HepG2 (cell line): ENCODE data around the gene UQCR11. TPM values are rescaled to one million over a fixed set of nuclear protein-coding genes. Genes with fewer than 3 reads are reported as not detected.

Source experiments
- AGO2 ChIP-seq: fragments of 200-400 bp; formaldehyde crosslinking; optimal IDR thresholded peaks from 2 replicates; pipeline ENCODE3; 2017; ENCODE audit warnings: mild to moderate bottlenecking, low read depth, low read length, moderate library complexity
- ASH2L ChIP-seq: fragments of 300-600, 200-600 bp; sonication (generic); IDR thresholded peaks from 2 replicates; pipeline ENCODE4 v1.7.0; 2017; ENCODE audit warnings: low read depth, mild to moderate bottlenecking, moderate library complexity, mixed read lengths, low read length; ENCODE audit not compliant: insufficient read length
- CC2D1A ChIP-seq: sonication (generic); formaldehyde crosslinking; IDR thresholded peaks from 2 replicates; pipeline ENCODE4 v1.8.1; 2023; ENCODE audit warnings: mild to moderate bottlenecking, missing genetic modification reagents
- CHD4 ChIP-seq: fragments of 200-600 bp; sonication (generic); IDR thresholded peaks from 2 replicates; pipeline ENCODE4 v1.7.0; 2017; ENCODE audit warnings: mild to moderate bottlenecking, low read length, borderline replicate concordance
- EEA1 ChIP-seq: sonication (generic); formaldehyde crosslinking; IDR thresholded peaks from 2 replicates; pipeline ENCODE4 v1.5.1; 2020; ENCODE audit warnings: mild to moderate bottlenecking, missing genetic modification reagents, borderline replicate concordance
- HIVEP1 ChIP-seq: sonication (generic); formaldehyde crosslinking; IDR thresholded peaks from 2 replicates; pipeline ENCODE4 v1.4.0; 2020; ENCODE audit warnings: mild to moderate bottlenecking, missing genetic modification reagents
- HMG20B ChIP-seq: conservative IDR thresholded peaks from 2 replicates; pipeline ENCODE4 v1.6.1; 2016; ENCODE audit warnings: missing genetic modification reagents, missing compliant biosample characterization
- HNRNPLL ChIP-seq: fragments of 200-400 bp; formaldehyde crosslinking; IDR thresholded peaks from 2 replicates; pipeline ENCODE4 v1.6.1; 2017; ENCODE audit warnings: mild to moderate bottlenecking, low read depth, low read length; ENCODE audit not compliant: poor library complexity, severe bottlenecking
- HOXA3 ChIP-seq: sonication (generic); formaldehyde crosslinking; IDR thresholded peaks from 2 replicates; pipeline ENCODE4 v1.5.0; 2020; ENCODE audit warnings: missing genetic modification reagents
- KDM4B ChIP-seq: sonication (generic); formaldehyde crosslinking; IDR thresholded peaks from 2 replicates; pipeline ENCODE4 v1.4.0; 2020; ENCODE audit warnings: missing genetic modification reagents
- KLF9 ChIP-seq: IDR thresholded peaks from 2 replicates; pipeline ENCODE4 v1.6.1; 2016; ENCODE audit warnings: low read depth
- MXD4 ChIP-seq: IDR thresholded peaks from 2 replicates; pipeline ENCODE4 v1.6.1; 2016; ENCODE audit warnings: mild to moderate bottlenecking, missing biosample characterization, missing genetic modification reagents
- NFRKB ChIP-seq: fragments of 450-650 bp; IDR thresholded peaks from 2 replicates; pipeline ENCODE4 v1.6.1; 2017
- NKX3-1 ChIP-seq: sonication (generic); formaldehyde crosslinking; IDR thresholded peaks from 2 replicates; pipeline ENCODE4 v1.5.0; 2020; ENCODE audit warnings: missing genetic modification reagents
- NR2F2 ChIP-seq: IDR thresholded peaks from 2 replicates; pipeline ENCODE4 v1.6.1; 2012; ENCODE audit warnings: low read depth, inconsistent platforms, borderline replicate concordance
- NRL ChIP-seq: sonication (generic); formaldehyde crosslinking; IDR thresholded peaks from 2 replicates; pipeline ENCODE4 v1.5.0; 2020; ENCODE audit warnings: missing genetic modification reagents, mild to moderate bottlenecking, moderate library complexity, borderline replicate concordance
- RCOR2 ChIP-seq: IDR thresholded peaks from 2 replicates; pipeline ENCODE4 v1.6.1; 2016; ENCODE audit warnings: missing biosample characterization, missing genetic modification reagents
- RFX5 ChIP-seq: IDR thresholded peaks from 2 replicates; pipeline ENCODE4 v1.6.1; 2011; ENCODE audit warnings: low read depth, low read length, improper control_type of control experiment
- SAP130 ChIP-seq: IDR thresholded peaks from 2 replicates; pipeline ENCODE4 v1.6.1; 2016; ENCODE audit warnings: low read depth
- SPEN ChIP-seq: sonication (generic); formaldehyde crosslinking; IDR thresholded peaks from 2 replicates; pipeline ENCODE4 v1.5.1; 2020; ENCODE audit warnings: low read depth, mild to moderate bottlenecking, missing genetic modification reagents
- SRY ChIP-seq: sonication (generic); formaldehyde crosslinking; IDR thresholded peaks from 2 replicates; pipeline ENCODE4 v1.8.0; 2022; ENCODE audit warnings: mild to moderate bottlenecking, missing genetic modification reagents
- TOE1 ChIP-seq: sonication (generic); formaldehyde crosslinking; IDR thresholded peaks from 2 replicates; pipeline ENCODE4 v1.4.0; 2020; ENCODE audit warnings: mild to moderate bottlenecking, missing genetic modification reagents
- YEATS4 ChIP-seq: sonication (generic); formaldehyde crosslinking; IDR thresholded peaks from 2 replicates; pipeline ENCODE4 v1.4.0; 2020; ENCODE audit warnings: missing genetic modification reagents, borderline replicate concordance
- ZKSCAN8 ChIP-seq: IDR thresholded peaks from 2 replicates; pipeline ENCODE4 v1.6.1; 2016; ENCODE audit warnings: borderline replicate concordance, missing genetic modification reagents, missing compliant biosample characterization
- ZNF180 ChIP-seq: sonication (generic); formaldehyde crosslinking; IDR thresholded peaks from 2 replicates; pipeline ENCODE4 v1.4.0; 2020; ENCODE audit warnings: low read depth, missing genetic modification reagents, borderline replicate concordance
- ZNF335 ChIP-seq: sonication (generic); formaldehyde crosslinking; IDR thresholded peaks from 2 replicates; pipeline ENCODE4 v1.4.0; 2020; ENCODE audit warnings: missing genetic modification reagents
- ZNF354B ChIP-seq: sonication (generic); formaldehyde crosslinking; IDR thresholded peaks from 2 replicates; pipeline ENCODE4 v1.8.0; 2022; ENCODE audit warnings: mild to moderate bottlenecking, missing genetic modification reagents
- ZNF761 ChIP-seq: sonication (generic); formaldehyde crosslinking; conservative IDR thresholded peaks from 2 replicates; pipeline ENCODE4 v1.4.0; 2020; ENCODE audit warnings: mild to moderate bottlenecking, missing genetic modification reagents
- ZNF776 ChIP-seq: sonication (generic); formaldehyde crosslinking; IDR thresholded peaks from 2 replicates; pipeline ENCODE4 v1.4.0; 2020; ENCODE audit warnings: mild to moderate bottlenecking, missing genetic modification reagents
- ZNF850 ChIP-seq: sonication (generic); formaldehyde crosslinking; conservative IDR thresholded peaks from 2 replicates; pipeline ENCODE4 v1.9.0; 2021; ENCODE audit warnings: mild to moderate bottlenecking, missing genetic modification reagents
- ZSCAN12 ChIP-seq: sonication (generic); formaldehyde crosslinking; IDR thresholded peaks from 2 replicates; pipeline ENCODE4 v1.9.0; 2021; ENCODE audit warnings: mild to moderate bottlenecking, missing genetic modification reagents
- polyA plus RNA-seq, 8 experiments: library from polyadenylated mRNA; depleted of rRNA in 3 of 8; stranded (reverse) in 7 of 8; unstranded in 1 of 8; fragments of >200 nt; fragmentation: Illumina TruSeq in 4 of 8; extraction: Trizol in 4 of 8; gene quantifications; 2 replicates each; pipeline versions ENCODE4 v1.2.1 to v1.2.3, GENCODE V29; 2011 to 2016; ENCODE audit warnings: low read depth in 4 of 8, missing spikeins in 1 of 8, mixed read lengths in 1 of 8; ENCODE audit not compliant: insufficient read depth in 1 of 8
- total RNA-seq, 5 experiments: library from RNA; depleted of rRNA; stranded (reverse); fragments of >200 nt; fragmentation: Illumina TruSeq; extraction: Trizol; gene quantifications; 2 replicates each; pipeline ENCODE4 v1.2.3, GENCODE V29; 2016; ENCODE audit warnings: low read depth in 1 of 5
- TF ChIP-seq, protein P1 (sequence below): fragments of 450-650 bp; IDR thresholded peaks from 2 replicates; pipeline ENCODE4 v1.6.1; 2016
- TF ChIP-seq, protein P2 (sequence below): sonication (generic); formaldehyde crosslinking; IDR thresholded peaks from 2 replicates; pipeline ENCODE4 v1.5.0; 2020; ENCODE audit warnings: missing genetic modification reagents, mild to moderate bottlenecking, borderline replicate concordance

Gene UQCR11
- total and polyA plus RNA-seq, 2 of the 13 experiments (the other 11 are each of a cell fraction or from before 2014, with no cell fraction given), result 125 to 214 TPM

DNA sequence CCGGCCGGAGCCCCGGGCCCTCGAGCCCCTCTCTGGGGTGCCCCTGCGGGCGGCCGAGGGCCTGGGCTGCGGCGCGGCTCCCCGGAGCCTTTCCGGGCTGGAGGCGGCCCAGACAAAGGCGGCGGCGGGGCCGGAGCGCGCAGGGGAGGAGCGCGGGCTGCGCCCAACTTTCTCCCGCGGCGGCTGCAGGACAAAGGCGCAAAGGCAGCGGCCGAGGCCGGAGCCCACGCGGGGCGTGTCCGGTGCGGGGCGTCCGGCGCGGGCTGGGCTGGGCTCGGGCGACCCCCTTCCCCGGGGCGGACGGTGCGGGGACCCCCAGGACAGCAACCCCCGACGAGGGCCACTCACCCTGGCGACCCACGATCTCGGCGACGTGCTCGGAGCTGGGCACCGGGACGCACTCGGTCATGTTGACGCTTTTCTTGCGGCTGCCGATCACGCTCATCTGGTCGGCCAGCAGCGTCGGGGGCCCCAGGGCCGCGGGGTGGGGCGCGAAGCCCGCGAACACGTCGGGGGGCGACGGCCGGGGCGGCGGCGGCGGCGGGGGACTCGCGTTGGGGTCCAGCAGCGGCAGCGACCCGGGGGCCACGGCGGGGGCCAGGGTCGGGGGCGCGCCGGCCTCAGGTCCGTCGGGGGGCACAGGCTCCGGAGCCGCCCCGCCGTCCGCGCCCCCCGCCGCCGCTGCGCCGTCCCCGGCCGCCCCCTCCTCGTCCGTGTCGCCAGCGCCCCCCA lies 38.0 kb downstream of the UQCR11 start (continued):
- TF ChIP-seq, protein P1, sequence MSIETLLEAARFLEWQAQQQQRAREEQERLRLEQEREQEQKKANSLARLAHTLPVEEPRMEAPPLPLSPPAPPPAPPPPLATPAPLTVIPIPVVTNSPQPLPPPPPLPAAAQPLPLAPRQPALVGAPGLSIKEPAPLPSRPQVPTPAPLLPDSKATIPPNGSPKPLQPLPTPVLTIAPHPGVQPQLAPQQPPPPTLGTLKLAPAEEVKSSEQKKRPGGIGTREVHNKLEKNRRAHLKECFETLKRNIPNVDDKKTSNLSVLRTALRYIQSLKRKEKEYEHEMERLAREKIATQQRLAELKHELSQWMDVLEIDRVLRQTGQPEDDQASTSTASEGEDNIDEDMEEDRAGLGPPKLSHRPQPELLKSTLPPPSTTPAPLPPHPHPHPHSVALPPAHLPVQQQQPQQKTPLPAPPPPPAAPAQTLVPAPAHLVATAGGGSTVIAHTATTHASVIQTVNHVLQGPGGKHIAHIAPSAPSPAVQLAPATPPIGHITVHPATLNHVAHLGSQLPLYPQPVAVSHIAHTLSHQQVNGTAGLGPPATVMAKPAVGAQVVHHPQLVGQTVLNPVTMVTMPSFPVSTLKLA, result no peak
- TF ChIP-seq HIVEP1 (CRISPR knock-in tag), result no peak
- TF ChIP-seq AGO2, result no peak
- TF ChIP-seq NKX3-1 (CRISPR knock-in tag), result no peak
- no peak for TF ChIP-seq MXD4 (CRISPR knock-in tag)
- no peak for TF ChIP-seq EEA1 (CRISPR knock-in tag)
- TF ChIP-seq, protein P2, sequence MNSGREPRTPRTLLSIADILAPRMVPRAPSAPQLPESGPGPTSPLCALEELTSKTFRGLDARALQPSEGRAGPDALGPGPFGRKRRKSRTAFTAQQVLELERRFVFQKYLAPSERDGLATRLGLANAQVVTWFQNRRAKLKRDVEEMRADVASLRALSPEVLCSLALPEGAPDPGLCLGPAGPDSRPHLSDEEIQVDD (CRISPR knock-in tag), result no peak
- TF ChIP-seq NFRKB, result no peak
- no peak for TF ChIP-seq NRL (CRISPR knock-in tag)
- 0 out of 2 replicates have a peak, but pooled peaks have one; percentile 37 for TF ChIP-seq YEATS4 (CRISPR knock-in tag)
- TF ChIP-seq NR2F2, result 0 out of 2 replicates have a peak, but pooled peaks have one; percentile 21
- TF ChIP-seq RFX5, result no peak
- peak; percentile 56; the same call in 1 of the 2 replicates for TF ChIP-seq SRY (CRISPR knock-in tag)
- TF ChIP-seq ZNF761, result no peak
- TF ChIP-seq ASH2L, result no peak
- TF ChIP-seq HOXA3 (CRISPR knock-in tag), result peak; percentile 3; the same call in 1 of the 2 replicates
- no peak for TF ChIP-seq HMG20B (CRISPR knock-in tag)
- TF ChIP-seq RCOR2, result no peak
- no peak for TF ChIP-seq TOE1 (CRISPR knock-in tag)
- no peak for TF ChIP-seq CC2D1A (CRISPR knock-in tag)
- TF ChIP-seq ZNF180 (CRISPR knock-in tag), result no peak
- peak; percentile 66; the same call in 1 of the 2 replicates for TF ChIP-seq ZNF776
- TF ChIP-seq KLF9 (CRISPR knock-in tag), result no peak
- peak; percentile 23; the same call in 1 of the 2 replicates for TF ChIP-seq SAP130 (CRISPR knock-in tag)
- no peak for TF ChIP-seq ZKSCAN8 (CRISPR knock-in tag)
- peak; percentile 51 for TF ChIP-seq HNRNPLL
- TF ChIP-seq SPEN, result no peak
- no peak for TF ChIP-seq CHD4
- no peak for TF ChIP-seq ZNF850 (CRISPR knock-in tag)
- TF ChIP-seq ZSCAN12 (CRISPR knock-in tag), result no peak
- TF ChIP-seq ZNF335, result no peak
- TF ChIP-seq ZNF354B, result no peak
- TF ChIP-seq KDM4B (CRISPR knock-in tag), result no peak
